GM13976 (cell line): Measurements from ENCODE around the gene IPO7.
"Not testable (repeated sequence)": the region's sequence is repeated elsewhere in the genome, so short reads cannot be mapped to it uniquely, and the experiment has no call there.

ENCODE experiments used
- DNase-seq: peaks from one replicate; pipeline ENCODE4 v3.0.0; 2012; ENCODE audit warnings: low spot score
- CTCF ChIP-seq: IDR thresholded peaks from 2 replicates; pipeline ENCODE4 v1.5.1; 2012; ENCODE audit warnings: borderline replicate concordance, mild to moderate bottlenecking; ENCODE audit not compliant: insufficient read depth; ENCODE audit errors: extremely low read depth, missing control alignments, control extremely low read depth
- in situ Hi-C: fragments of 300-500 bp; cut with MboI; formaldehyde crosslinking; loops from one replicate; pipeline ENCODE4 v1.12.0; 2022; ENCODE audit warnings: low sequenced_read_pairs, mixed read lengths, inconsistent platforms; ENCODE audit not compliant: unreplicated experiment

Gene IPO7

GRCh38 chr11:9384535-9385326 is at the start of gene IPO7:
TSS of gene IPO7 (plus strand) at chr11:9384652. CDS start at chr11:9384764, 112 bp downstream.
- no peak for TF ChIP-seq CTCF
- DNase-seq: peak; percentile 95
- in situ Hi-C loops: no loop called here

GRCh38 chr11:9341638-9342178 is 42.7 kb upstream of the IPO7 start:
- no peak for TF ChIP-seq CTCF
- in situ Hi-C loops: no loop called here
- DNase-seq: no peak

- no peak for DNase-seq
- TF ChIP-seq CTCF: no peak
- in situ Hi-C loops: no loop called here
Observed at GRCh38 chr11:9344061-9344680, 40.3 kb upstream of the IPO7 start.

DNA sequence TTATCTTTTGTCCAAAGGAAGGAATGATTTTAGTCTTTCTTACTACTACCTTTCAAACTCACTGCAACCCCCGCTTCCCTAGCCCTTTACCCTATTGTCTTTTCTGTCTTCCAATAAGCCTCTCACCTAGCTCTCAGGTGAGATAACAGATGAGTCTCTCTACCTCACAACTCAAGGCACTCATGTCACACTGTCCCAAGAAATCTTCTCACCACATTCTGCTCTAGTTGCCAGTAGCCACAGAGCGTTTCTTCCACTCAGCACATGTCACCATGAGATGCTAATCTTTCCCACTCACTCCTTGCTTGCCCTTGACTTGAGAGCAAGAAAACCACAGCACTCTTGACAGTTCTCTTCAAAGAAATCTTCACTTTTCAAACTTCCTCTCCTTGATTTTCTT is 37.4 kb upstream of the IPO7 start:
- no peak for DNase-seq
- TF ChIP-seq CTCF: no peak
- in situ Hi-C loops: no loop called here

DNA sequence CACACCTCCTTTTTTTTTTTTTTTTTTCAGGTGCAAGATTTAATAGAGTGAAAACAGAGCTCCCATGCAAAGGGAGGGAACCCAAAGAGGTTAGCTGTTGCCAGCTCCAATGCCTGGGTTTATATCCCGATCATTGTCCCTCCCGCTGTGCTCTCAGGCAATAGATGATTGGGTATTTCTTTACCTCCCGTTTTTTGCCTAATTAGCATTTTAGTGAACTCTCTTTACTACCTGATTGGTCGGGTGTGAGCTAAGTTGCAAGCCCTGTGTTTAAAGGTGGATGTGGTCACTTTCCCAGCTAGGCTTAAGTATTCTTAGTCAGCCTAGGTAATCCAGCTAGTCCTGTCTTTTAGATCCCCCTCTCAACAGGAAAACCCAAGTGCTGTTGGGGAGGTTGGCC is 36.7 kb upstream of the IPO7 start:
- in situ Hi-C loops, DNase-seq: not testable (repeated sequence)

- TF ChIP-seq CTCF: no peak
- in situ Hi-C loops: no loop called here
- no peak for DNase-seq
Observed at GRCh38 chr11:9351321-9351881, 33.1 kb upstream of the IPO7 start.

- TF ChIP-seq CTCF: no peak
- no peak for DNase-seq
- in situ Hi-C loops: no loop called here
Observed at GRCh38 chr11:9357041-9357440, 27.4 kb upstream of the IPO7 start.

DNA sequence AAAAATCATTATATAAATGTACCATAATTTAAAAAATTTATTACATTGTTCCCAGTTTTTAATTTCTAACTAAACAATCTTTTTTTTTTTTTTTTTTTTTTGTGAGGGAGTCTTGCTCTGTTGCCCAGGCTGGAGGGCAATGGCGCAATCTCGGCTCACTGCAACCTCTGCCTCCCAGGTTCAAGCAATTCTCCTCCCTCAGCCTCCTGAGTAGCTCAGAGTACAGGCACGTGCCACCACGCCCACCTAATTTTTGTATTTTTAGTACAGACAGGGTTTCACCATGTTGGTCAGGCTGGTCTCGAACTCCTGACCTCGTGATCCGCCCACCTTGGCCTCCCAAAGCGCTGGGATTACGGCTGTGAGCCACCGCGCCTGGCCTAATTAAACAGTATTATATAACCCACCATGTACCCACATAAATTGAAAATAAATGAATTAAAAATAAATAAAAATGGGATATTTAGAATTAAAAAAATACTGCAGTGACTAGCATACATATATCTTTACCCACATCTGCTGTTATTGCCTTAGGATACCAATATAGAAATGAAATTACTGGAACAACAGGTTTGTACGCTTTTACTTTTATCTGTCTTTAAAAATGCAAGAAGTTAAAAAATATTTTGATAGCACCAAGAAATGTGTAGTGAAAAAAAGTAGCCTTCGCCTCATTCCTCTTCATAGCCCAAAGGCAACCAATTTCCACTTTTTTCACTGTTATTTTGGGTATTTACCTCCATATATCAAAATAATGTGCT is 23.4 kb upstream of the IPO7 start:
- DNase-seq, in situ Hi-C loops: not testable (repeated sequence)
